IPS-20b (cell line): Measurements from ENCODE around the gene KCNMA1.
"Not testable (repeated sequence)": the region's sequence is repeated elsewhere in the genome, so short reads cannot be mapped to it uniquely, and the experiment has no call there.

Experiments used
- H3K27ac ChIP-seq: one replicate; pipeline ENCODE4 v1.5.1; 2013; ENCODE audit warnings: low read length
- H3K27me3 ChIP-seq: 2 replicates; pipeline ENCODE4 v1.6.1; 2013; ENCODE audit warnings: mild to moderate bottlenecking, low read length, inconsistent platforms; ENCODE audit not compliant: insufficient read depth
- H3K36me3 ChIP-seq: 2 replicates; pipeline ENCODE4 v1.6.1; 2013; ENCODE audit warnings: low read depth, mild to moderate bottlenecking, inconsistent platforms, low read length, moderate library complexity; ENCODE audit not compliant: insufficient read depth
- H3K4me1 ChIP-seq: 2 replicates; pipeline ENCODE4 v1.6.1; 2013; ENCODE audit warnings: mild to moderate bottlenecking, control low read depth, inconsistent platforms, low read length, moderate library complexity; ENCODE audit not compliant: insufficient read depth
- H3K4me3 ChIP-seq: 2 replicates; pipeline ENCODE4 v1.5.1; 2013; ENCODE audit warnings: mild to moderate bottlenecking, low read length, inconsistent platforms
- H3K9ac ChIP-seq: 2 replicates; pipeline ENCODE4 v1.6.1; 2013; ENCODE audit warnings: low read depth, mild to moderate bottlenecking, inconsistent platforms, low read length, moderate library complexity
- H3K9me3 ChIP-seq: 2 replicates; pipeline ENCODE4 v1.6.1; 2013; ENCODE audit warnings: mild to moderate bottlenecking, low read depth, low read length, inconsistent platforms; ENCODE audit not compliant: insufficient read depth

Gene KCNMA1

GRCh38 chr10:77397103-77397502, 240.5 kb downstream of the KCNMA1 start:
- Histone ChIP-seq H3K4me3 (no peak overlapping the region), H3K4me1 (no peaks in the 10 kb centered on the region), H3K27ac (no peak overlapping the region)

GRCh38 chr10:77396290-77396689, 241.3 kb downstream of the KCNMA1 start:
- no peaks in the 10 kb centered on the region for H3K9me3 ChIP-seq
- H3K9ac ChIP-seq = no peak overlapping the region
- H3K27me3 ChIP-seq = no peaks in the 10 kb centered on the region
- H3K27ac ChIP-seq = no peak overlapping the region
- H3K36me3 ChIP-seq = no peaks in the 10 kb centered on the region
- H3K4me3 ChIP-seq = no peak overlapping the region
- H3K4me1 ChIP-seq = no peaks in the 10 kb centered on the region

More at GRCh38 chr10:77397103-77397502, 240.5 kb downstream of the KCNMA1 start:
- Histone ChIP-seq H3K9me3 (no peaks in the 10 kb centered on the region), H3K9ac (no peak overlapping the region), H3K27me3 (no peaks in the 10 kb centered on the region), H3K36me3 (no peaks in the 10 kb centered on the region)

GRCh38 chr10:77393821-77394501, 243.6 kb downstream of the KCNMA1 start:
- H3K27me3 ChIP-seq = no peaks in the 10 kb centered on the region
- no peaks in the 10 kb centered on the region for H3K9me3 ChIP-seq
- no peaks in the 10 kb centered on the region for H3K36me3 ChIP-seq
- H3K9ac ChIP-seq = no peak overlapping the region
- H3K27ac ChIP-seq = no peak overlapping the region
- H3K4me3 ChIP-seq = no peak overlapping the region
- peaks cover 5% of the 10 kb centered on the region; the same call in 1 of the 2 replicates for H3K4me1 ChIP-seq

DNA sequence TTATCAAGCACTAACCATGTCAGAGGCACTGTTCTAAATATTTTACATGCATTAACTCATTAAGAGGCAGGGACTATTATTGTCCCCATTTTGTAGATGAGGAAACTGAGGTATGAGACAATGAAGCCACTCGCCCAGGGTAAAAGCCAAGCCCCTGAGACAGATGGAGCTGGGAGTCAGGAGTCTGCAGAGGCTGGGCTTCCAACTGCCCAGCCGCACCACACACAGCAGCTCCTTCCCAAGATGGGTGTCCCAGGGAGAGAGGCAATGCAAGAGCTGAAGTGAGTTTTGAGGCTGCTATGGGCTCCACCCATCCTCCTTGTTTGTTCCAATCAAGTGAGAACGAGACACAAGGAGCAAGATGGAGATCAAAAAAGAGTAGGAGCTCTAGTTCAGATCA, 244.2 kb downstream of the KCNMA1 start:
- H3K27me3 ChIP-seq = no peaks in the 10 kb centered on the region
- no peak overlapping the region for H3K4me3 ChIP-seq
- no peak overlapping the region for H3K27ac ChIP-seq
- H3K9ac ChIP-seq = no peak overlapping the region
- peaks cover 11% of the 10 kb centered on the region; the same call in 1 of the 2 replicates for H3K4me1 ChIP-seq
- H3K9me3 ChIP-seq = no peaks in the 10 kb centered on the region
- H3K36me3 ChIP-seq = no peaks in the 10 kb centered on the region

- peaks cover 14% of the 10 kb centered on the region; the same call in 1 of the 2 replicates for H3K4me1 ChIP-seq
- H3K27me3 ChIP-seq = no peaks in the 10 kb centered on the region
- H3K36me3 ChIP-seq = no peaks in the 10 kb centered on the region
- no peak overlapping the region for H3K9ac ChIP-seq
- no peak overlapping the region for H3K27ac ChIP-seq
- no peak overlapping the region for H3K4me3 ChIP-seq
- H3K9me3 ChIP-seq = no peaks in the 10 kb centered on the region
Observed at GRCh38 chr10:77392851-77393250, 244.8 kb downstream of the KCNMA1 start.

DNA sequence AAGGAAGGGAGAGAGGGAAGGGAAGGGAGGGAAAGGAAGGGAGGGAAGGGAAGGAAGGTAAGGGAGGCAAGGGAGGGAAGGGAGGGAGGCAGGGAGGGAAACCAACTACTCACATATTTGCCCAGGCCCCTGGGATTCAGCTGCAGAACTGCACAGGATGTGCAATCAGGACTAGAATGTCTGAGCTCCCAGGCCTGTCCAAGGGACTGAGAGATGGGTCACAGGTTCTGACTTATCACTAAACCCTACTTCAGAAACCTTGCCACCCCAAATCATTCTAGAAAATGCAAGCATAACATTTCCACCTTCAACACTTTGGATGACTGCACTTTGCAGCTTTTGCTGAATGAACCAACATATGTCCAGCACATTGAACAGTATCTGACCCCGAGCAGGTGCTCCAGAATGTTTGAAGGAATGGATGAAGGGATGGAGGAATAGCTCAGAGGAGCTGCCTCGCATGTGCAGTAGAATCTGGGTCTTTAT, 245.3 kb downstream of the KCNMA1 start:
- H3K27ac ChIP-seq = no peak overlapping the region
- H3K36me3 ChIP-seq = no peaks in the 10 kb centered on the region
- no peak overlapping the region for H3K9ac ChIP-seq
- H3K4me1 ChIP-seq = peaks cover 14% of the 10 kb centered on the region; the same call in 1 of the 2 replicates
- H3K9me3 ChIP-seq = no peaks in the 10 kb centered on the region
- no peak overlapping the region for H3K4me3 ChIP-seq
- no peaks in the 10 kb centered on the region for H3K27me3 ChIP-seq

DNA sequence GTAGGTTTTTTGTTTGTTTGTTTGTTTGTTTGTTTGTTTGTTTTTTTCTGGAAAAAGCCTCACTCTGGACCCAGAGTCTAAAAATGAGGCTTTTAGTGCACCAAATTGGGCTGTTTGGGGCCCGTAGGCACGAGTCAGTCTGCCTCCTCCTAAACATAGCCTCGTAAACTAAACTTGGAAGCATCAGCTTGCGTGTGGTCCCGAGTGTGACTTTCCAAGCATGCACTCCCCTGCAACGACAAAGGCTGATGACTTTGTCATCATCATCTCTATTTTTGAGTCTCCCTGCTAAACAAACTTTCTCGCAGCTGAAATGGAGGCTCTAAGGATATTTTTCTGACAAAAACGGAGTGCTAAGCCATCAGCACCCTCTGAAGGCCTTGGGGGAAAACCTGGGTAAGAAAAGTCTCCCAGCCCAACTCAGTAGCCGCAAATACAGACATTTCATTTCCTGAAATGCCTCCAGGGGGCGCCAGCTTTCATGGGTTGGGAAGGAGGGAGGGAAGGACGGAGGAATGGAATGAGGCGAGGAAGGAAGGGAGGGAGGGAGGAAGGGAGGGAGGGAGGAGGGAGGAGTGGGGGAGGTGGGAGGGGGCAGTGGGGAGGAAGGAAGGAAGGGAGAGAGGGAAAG, 245.9 kb downstream of the KCNMA1 start:
- Histone ChIP-seq H3K4me1 (peaks cover 17% of the 10 kb centered on the region; the same call in 1 of the 2 replicates), H3K27ac (no peak overlapping the region)

DNA sequence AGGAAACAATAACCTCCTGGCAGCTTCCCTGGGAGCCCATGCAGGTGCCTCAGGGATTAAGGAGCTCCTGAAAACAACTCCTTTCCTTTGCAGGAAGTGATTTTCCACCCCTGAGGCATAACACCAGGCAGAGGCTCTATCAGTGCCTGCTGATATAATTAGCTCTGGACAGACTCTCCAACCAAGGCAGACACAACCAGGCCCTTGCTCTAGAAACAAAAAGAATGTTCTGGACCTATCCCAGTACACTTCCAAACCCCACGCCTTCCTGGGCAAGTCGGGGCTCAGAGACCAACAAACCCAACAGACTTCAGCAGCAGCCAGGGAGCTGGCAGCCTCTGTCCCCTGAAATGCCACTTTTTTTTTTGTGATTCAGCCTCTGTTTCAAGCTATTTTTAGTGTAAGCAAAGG, 247.1 kb downstream of the KCNMA1 start:
- no peak overlapping the region for H3K9ac ChIP-seq
- H3K4me1 ChIP-seq = peaks cover 23% of the 10 kb centered on the region
- no peak overlapping the region for H3K27ac ChIP-seq
- H3K27me3 ChIP-seq = no peaks in the 10 kb centered on the region
- H3K4me3 ChIP-seq = no peak overlapping the region
- H3K9me3 ChIP-seq = no peaks in the 10 kb centered on the region
- no peaks in the 10 kb centered on the region for H3K36me3 ChIP-seq

More for the DNA sequence above, 245.9 kb downstream of the KCNMA1 start:
- Histone ChIP-seq H3K36me3 (no peaks in the 10 kb centered on the region), H3K9ac (no peak overlapping the region), H3K4me3 (no peak overlapping the region), H3K27me3 (no peaks in the 10 kb centered on the region), H3K9me3 (no peaks in the 10 kb centered on the region)

- Histone ChIP-seq H3K4me1 (peaks cover 23% of the 10 kb centered on the region), H3K27ac (no peak overlapping the region), H3K9ac (peak overlapping the region; percentile 28; the same call in 1 of the 2 replicates), H3K9me3 (no peaks in the 10 kb centered on the region), H3K27me3 (no peaks in the 10 kb centered on the region), H3K4me3 (no peak overlapping the region), H3K36me3 (no peaks in the 10 kb centered on the region)
Observed at GRCh38 chr10:77388571-77389100, 249.0 kb downstream of the KCNMA1 start.

GRCh38 chr10:77387701-77388100, 249.9 kb downstream of the KCNMA1 start:
- H3K4me3 ChIP-seq, H3K27ac ChIP-seq, H3K9me3 ChIP-seq, H3K36me3 ChIP-seq, H3K9ac ChIP-seq, H3K27me3 ChIP-seq: not testable (repeated sequence)
- H3K4me1 ChIP-seq = peaks cover 23% of the 10 kb centered on the region

GRCh38 chr10:77387247-77387646, 250.4 kb downstream of the KCNMA1 start:
- peaks cover 23% of the 10 kb centered on the region for H3K4me1 ChIP-seq
- H3K36me3 ChIP-seq = no peaks in the 10 kb centered on the region
- no peak overlapping the region for H3K4me3 ChIP-seq
- no peaks in the 10 kb centered on the region for H3K9me3 ChIP-seq
- no peak overlapping the region for H3K27ac ChIP-seq
- H3K27me3 ChIP-seq = no peaks in the 10 kb centered on the region
- H3K9ac ChIP-seq = no peak overlapping the region

GRCh38 chr10:77386838-77387237, 250.8 kb downstream of the KCNMA1 start:
- no peak overlapping the region for H3K4me3 ChIP-seq

More at GRCh38 chr10:77386838-77387237, 250.8 kb downstream of the KCNMA1 start:
- Histone ChIP-seq H3K4me1 (peaks cover 23% of the 10 kb centered on the region), H3K27ac (no peak overlapping the region), H3K27me3 (no peaks in the 10 kb centered on the region), H3K36me3 (no peaks in the 10 kb centered on the region), H3K9me3 (no peaks in the 10 kb centered on the region), H3K9ac (no peak overlapping the region)
